Testis (tissue), 2 donors: Measurements from ENCODE around the gene ZNF146.
"Not testable (repeated sequence)": the region's sequence is repeated elsewhere in the genome, so short reads cannot be mapped to it uniquely, and the experiment has no call there.

Experiments used
- CTCF ChIP-seq, 3 experiments: fragments of 450-650 bp in 2 of 3; fragments of 200-600 bp in 1 of 3; sonication (generic) in 1 of 3; IDR thresholded peaks; one replicate each; pipeline ENCODE4 v1.5.1; 2016 to 2019; ENCODE audit warnings: antibody characterized with exemption in 3 of 3, mild to moderate bottlenecking in 2 of 3, moderate library complexity in 1 of 3
- POLR2A ChIP-seq: fragments of 450-650 bp; IDR thresholded peaks from one replicate; pipeline ENCODE4 v1.6.1; 2017; ENCODE audit warnings: antibody characterized with exemption, mild to moderate bottlenecking, moderate library complexity

DNA sequence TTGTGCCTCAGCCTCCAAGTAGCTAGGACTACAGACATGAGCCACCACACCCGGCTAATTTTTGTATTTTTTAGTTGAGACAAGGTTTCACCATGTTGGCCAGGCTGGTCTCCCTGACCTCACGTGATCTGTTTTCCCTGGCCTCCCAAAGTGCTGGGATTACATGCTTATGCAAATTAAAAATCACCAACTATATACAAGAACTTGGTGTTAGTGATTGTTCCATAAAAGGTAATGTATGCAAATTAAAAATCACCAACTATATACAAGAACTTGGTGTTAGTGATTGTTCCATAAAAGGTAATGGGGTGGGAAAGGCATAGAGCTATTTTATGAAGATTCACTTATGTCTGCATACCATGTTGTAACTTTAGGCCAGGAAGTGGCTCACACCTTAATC, 35.8 kb upstream of the ZNF146 start:
- not testable (repeated sequence) for TF ChIP-seq CTCF (IDR thresholded peaks at IDR 0.05); POLR2A
